NT2/D1 (cell line): ENCODE data around the gene PAGE2.
"Not testable (repeated sequence)": the region's sequence is repeated elsewhere in the genome, so short reads cannot be mapped to it uniquely, and the experiment has no call there.

Source experiments
- SUZ12 ChIP-seq: IDR thresholded peaks from 2 replicates; pipeline ENCODE4 v1.6.1; 2011; ENCODE audit not compliant: insufficient read length, insufficient read depth; ENCODE audit errors: extremely low read depth
- YY1 ChIP-seq: IDR thresholded peaks from 2 replicates; pipeline ENCODE4 v1.6.1; 2011; ENCODE audit not compliant: insufficient read length, insufficient read depth

GRCh38 chrX:55116589-55116988 lies 27.8 kb downstream of the PAGE2 start:
- not testable (repeated sequence) for TF ChIP-seq YY1, SUZ12
